ENCODE data around the gene NOL12. TPM values are rescaled to one million over a fixed set of nuclear protein-coding genes. Genes with fewer than 3 reads are reported as not detected.

NOL12 gene
- total RNA-seq, 2 donors from 2014 or later, result 21.9 to 26.8 TPM

- peaks cover 34% of the 10 kb centered on the region for H3K36me3 Mint-ChIP-seq (ENCODE audit: low read depth)
- Histone ChIP-seq H3K4me1 (ENCODE audit: control insufficient read depth, insufficient read depth, low read length) (no peaks in the 10 kb centered on the region), H3K27me3 (ENCODE audit: control insufficient read depth, insufficient read depth, low read length, poor library complexity, severe bottlenecking) (no peaks in the 10 kb centered on the region), H3K27ac (ENCODE audit: low read depth, low read length) (peak within 1 kb of the TSS; percentile 75), H3K4me3 (ENCODE audit: low read length) (peak within 1 kb of the TSS; percentile 84), H3K36me3 (ENCODE audit: control insufficient read depth, insufficient read depth, low read length) (peaks cover 31% of the 10 kb centered on the region), H3K9me3 (ENCODE audit: control insufficient read depth, low read length) (no peaks in the 10 kb centered on the region), H3K9ac (ENCODE audit: extremely low read depth, low read length, poor library complexity, severe bottlenecking) (peak within 1 kb of the TSS; percentile 53)
- H3K4me3 Mint-ChIP-seq, result peak within 1 kb of the TSS; percentile 85
- TF ChIP-seq CTCF (conservative IDR thresholded peaks at IDR 0.05), result peak; percentile 74
- peak; percentile 100 for DNase-seq
- H3K27me3 Mint-ChIP-seq (ENCODE audit: insufficient read depth), result no peaks in the 10 kb centered on the region
- H3K9me3 Mint-ChIP-seq, result no peaks in the 10 kb centered on the region
- WGBS, 2 experiments (ENCODE audit: insufficient coverage in 1 of 2, insufficient read length in 1 of 2), result 0 to 1% methylated on average over 12 to 38 of the region's 39 CpGs
- peaks cover 6% of the 10 kb centered on the region for H3K4me1 Mint-ChIP-seq
- peak within 1 kb of the TSS; percentile 92 for H3K27ac Mint-ChIP-seq
These were observed 10.8 kb downstream of the NOL12 start, which contains the start of gene TRIOBP for GRCh38 chr22:37696657-37697537. Gene TRIOBP, plus strand, starts transcription at chr22:37697048. Its CDS starts 4,318 bp downstream, at chr22:37701366.

- Histone ChIP-seq H3K9ac (ENCODE audit: extremely low read depth, low read length, poor library complexity, severe bottlenecking) (peak overlapping the region; percentile 53), H3K9me3 (ENCODE audit: control insufficient read depth, low read length) (no peaks in the 10 kb centered on the region), H3K4me1 (ENCODE audit: control insufficient read depth, insufficient read depth, low read length) (no peaks in the 10 kb centered on the region), H3K27ac (ENCODE audit: low read depth, low read length) (peak overlapping the region; percentile 75), H3K4me3 (ENCODE audit: low read length) (peak overlapping the region; percentile 84), H3K27me3 (ENCODE audit: control insufficient read depth, insufficient read depth, low read length, poor library complexity, severe bottlenecking) (no peaks in the 10 kb centered on the region), H3K36me3 (ENCODE audit: control insufficient read depth, insufficient read depth, low read length) (peaks cover 27% of the 10 kb centered on the region)
- peak overlapping the region; percentile 85 for H3K4me3 Mint-ChIP-seq
- no peak for DNase-seq
- H3K27ac Mint-ChIP-seq, result no peak overlapping the region
- peaks cover 31% of the 10 kb centered on the region for H3K36me3 Mint-ChIP-seq (ENCODE audit: low read depth)
- 0 to 7% methylated on average over 2 to 3 of the region's 3 CpGs for WGBS, 2 experiments (ENCODE audit: insufficient coverage in 1 of 2, insufficient read length in 1 of 2)
- H3K27me3 Mint-ChIP-seq (ENCODE audit: insufficient read depth), result no peaks in the 10 kb centered on the region
- no peaks in the 10 kb centered on the region for H3K9me3 Mint-ChIP-seq
- H3K4me1 Mint-ChIP-seq, result peaks cover 6% of the 10 kb centered on the region
- peak; percentile 2 for TF ChIP-seq CTCF (conservative IDR thresholded peaks at IDR 0.05)
These were observed 11.3 kb downstream of the NOL12 start for GRCh38 chr22:37697538-37697835.

GRCh38 chr22:37701141-37701786 lies 15.1 kb downstream of the NOL12 start:
- Histone ChIP-seq H3K27ac (ENCODE audit: low read depth, low read length) (no peak overlapping the region), H3K36me3 (ENCODE audit: control insufficient read depth, insufficient read depth, low read length) (peaks cover 56% of the 10 kb centered on the region), H3K4me3 (ENCODE audit: low read length) (no peak overlapping the region), H3K9ac (ENCODE audit: extremely low read depth, low read length, poor library complexity, severe bottlenecking) (no peak overlapping the region), H3K9me3 (ENCODE audit: control insufficient read depth, low read length) (no peaks in the 10 kb centered on the region), H3K27me3 (ENCODE audit: control insufficient read depth, insufficient read depth, low read length, poor library complexity, severe bottlenecking) (no peaks in the 10 kb centered on the region), H3K4me1 (ENCODE audit: control insufficient read depth, insufficient read depth, low read length) (no peaks in the 10 kb centered on the region)
- H3K9me3 Mint-ChIP-seq, result no peaks in the 10 kb centered on the region
- TF ChIP-seq CTCF (conservative IDR thresholded peaks at IDR 0.05), result no peak
- no peak for DNase-seq
- peaks cover 45% of the 10 kb centered on the region for H3K36me3 Mint-ChIP-seq (ENCODE audit: low read depth)
- no peak overlapping the region for H3K27ac Mint-ChIP-seq
- 92 to 99% methylated on average over 8 of the region's 8 CpGs for WGBS, 2 experiments (ENCODE audit: insufficient coverage in 1 of 2, insufficient read length in 1 of 2)
- H3K4me1 Mint-ChIP-seq, result peaks cover 3% of the 10 kb centered on the region
- no peaks in the 10 kb centered on the region for H3K27me3 Mint-ChIP-seq (ENCODE audit: insufficient read depth)
- no peak overlapping the region for H3K4me3 Mint-ChIP-seq
